NCI-H2107 (cell line): ENCODE data around the gene ABLIM2.

Experiments used
- DNase-seq: peaks from one replicate; lab custom pipeline; 2025; lab: John Stamatoyannopoulos, UW

The ABLIM2 gene

DNA sequence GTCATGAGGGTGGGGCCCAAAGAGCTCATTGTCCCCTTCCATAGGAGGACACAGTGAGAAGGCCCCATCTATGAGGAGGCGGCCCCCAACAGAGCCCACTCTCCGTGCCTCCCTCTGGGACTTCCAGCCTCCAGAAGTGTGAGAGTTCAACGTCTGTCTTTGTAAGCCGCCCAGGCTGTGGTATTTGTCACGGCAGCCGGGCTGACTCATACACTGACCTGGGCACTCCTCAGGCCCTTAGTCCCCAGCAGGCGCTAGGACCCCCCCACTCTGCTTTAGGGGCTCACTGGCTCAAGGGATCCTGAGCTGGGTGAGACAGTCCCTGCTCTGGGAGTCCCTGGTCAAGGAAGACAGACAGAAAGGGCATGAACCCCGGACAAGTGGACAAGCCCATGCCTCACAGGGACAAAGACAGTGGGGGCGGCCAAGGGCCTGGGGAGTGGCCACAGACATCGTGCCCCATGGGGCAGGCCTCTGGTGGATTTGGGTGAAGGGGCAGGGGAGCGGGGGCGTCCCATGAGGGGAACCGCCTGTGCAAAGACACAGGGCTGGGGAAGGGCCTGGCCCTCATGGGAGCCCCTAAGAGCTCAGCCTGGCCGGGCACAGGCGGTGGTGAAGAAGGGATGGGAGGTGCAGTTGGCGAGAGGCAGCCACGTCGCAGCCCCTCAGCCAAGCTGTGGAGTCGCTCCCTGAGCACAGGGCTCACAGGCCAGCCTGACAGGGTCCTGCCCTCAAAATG is 21.5 kb downstream of the ABLIM2 start:
- no peak for DNase-seq

- no peak for DNase-seq
These were observed 22.1 kb downstream of the ABLIM2 start for GRCh38 chr4:8136529-8136928.

DNA sequence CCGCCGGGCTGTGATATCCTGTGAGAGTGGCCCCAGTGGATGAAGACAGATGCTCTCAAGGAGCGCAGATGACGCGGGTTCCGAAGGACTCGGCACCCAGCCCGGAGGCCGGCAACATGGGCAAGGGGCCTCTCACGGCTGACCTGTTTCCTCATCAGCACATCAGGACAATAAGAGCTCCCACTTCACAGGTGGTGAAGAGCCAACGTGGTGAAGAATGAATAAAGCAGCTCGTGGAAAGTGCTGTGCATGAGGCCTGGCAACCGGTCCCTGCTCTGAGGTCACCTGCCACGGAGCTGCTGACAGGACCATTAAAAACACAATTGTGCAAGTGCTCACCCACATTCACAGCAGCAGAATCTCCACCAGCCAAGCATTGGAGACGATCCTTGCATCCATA is 22.9 kb downstream of the ABLIM2 start:
- no peak for DNase-seq

DNA sequence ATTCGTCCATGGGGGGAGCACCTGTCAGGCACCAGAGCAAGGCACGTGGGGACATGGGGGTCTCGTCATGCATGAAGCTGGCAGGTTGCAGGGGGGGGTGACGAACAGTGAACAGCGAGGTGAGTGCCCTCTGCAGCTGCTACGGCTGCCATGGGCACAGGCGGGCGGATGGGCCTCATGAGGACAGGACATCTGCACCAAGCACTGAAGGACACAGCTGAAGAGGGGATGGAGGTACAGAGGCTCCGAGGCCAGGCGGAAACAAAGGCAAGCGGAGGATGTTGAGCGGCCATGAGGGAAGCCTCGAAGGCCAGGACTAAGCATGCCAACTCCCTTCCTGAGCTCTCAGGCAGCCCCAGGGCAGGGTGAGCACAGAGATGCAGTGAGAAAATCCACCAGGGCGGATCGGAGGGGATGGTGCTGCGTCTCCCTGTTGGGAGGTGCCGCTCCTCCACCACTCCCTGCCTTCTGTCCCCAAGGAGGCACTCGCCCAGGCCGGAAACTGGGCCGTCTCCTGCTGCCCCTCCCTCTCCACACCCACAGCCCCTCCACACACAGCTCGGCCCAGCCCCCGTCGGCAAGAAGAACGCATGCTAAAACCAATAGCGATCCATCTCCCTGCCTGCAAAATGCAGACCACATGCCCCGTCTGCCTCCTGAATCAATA is 24.6 kb downstream of the ABLIM2 start:
- DNase-seq = no peak

DNA sequence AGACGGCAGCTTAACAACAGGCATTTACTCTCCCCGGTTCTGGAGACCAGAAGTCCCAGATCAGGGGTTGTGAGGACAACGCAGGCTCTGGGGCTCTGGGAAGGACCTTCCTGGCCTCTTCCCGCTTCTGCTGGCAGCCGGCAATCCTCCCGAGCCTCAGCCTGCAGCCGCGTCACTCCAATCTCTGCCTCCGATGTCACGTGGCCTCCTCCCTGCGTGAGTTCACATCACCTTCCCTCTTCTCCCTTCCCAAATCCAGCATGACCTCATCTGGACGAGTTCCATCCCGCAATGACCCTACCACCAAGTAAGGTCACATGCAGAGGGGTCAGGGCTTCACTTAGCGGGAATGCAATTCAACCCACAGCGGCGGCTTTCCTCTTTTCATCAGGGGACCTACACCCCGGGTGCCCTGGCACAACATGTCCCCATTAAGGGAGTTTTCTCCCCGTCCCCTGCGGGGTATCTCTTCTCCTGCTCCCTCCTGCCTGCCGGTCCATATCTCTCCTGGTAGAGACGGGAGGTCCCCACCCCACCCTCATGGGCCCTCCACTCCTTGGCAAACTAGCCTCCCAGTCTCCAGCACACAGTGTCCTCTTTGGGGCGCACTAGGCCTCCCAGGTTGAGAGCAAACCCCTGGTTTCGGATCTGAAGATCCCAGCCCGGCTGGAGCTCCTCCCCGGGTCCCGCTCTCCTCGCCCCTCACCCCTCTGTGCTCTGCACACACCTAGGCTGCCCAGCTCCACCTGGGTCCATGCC is 25.5 kb downstream of the ABLIM2 start:
- DNase-seq = no peak

DNA sequence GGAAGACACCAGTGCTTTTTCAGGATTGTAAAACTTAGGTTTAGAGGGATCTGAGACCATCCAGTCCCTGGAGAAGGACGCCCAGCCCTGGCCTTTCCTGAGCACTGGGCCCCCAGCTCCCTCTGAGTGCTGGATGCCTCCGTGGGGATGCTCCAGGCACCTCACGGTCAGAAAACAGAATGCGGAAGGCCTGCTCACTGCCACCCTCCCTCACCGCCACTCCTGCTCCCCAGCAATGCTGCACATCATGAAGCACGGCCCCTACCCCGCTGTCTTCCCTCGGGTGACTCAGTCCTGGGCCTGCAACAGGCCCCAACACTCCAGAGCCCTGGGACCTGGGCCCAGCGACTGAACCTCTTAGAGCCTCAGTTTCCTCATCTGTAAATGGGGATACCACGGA is 26.2 kb downstream of the ABLIM2 start:
- no peak for DNase-seq

DNA sequence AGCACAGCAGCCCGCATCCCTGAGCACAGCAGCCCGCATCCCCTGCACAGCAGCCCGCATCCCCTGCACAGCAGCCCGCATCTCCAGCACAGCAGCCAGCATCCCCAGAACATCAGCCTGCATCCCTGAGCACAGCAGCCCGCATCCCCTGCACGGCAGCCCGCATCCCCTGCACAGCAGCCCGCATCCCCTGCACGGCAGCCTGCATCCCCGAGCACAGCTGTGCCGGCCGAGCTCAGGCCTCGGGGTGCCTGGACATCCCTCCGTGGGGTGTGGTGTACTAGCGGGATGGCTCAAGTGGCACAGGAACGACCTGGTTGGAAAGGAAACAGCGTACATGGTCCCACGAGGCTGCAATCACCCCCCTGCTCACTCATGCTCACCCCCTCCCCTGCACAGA is 26.8 kb downstream of the ABLIM2 start:
- no peak for DNase-seq

DNA sequence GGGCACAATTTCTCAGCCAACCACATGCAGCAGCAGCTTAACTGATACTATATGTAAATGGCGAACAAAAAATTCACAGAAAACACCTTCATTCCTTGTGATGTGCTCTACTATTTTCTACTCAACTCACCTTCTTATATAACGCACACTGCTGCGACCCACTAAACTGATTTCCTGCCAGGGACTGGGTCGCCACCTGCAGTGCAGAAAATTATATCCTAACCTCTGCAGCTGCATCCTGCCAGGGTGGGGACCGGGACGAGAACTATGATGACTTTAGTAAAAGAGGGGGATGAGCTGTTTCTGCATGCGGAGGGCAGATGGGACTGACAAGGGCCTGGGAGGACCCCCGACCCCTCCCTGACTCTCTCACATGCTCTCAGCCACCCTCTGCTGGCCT is 27.4 kb downstream of the ABLIM2 start:
- DNase-seq = no peak

GRCh38 chr4:8130346-8131066 is 28.1 kb downstream of the ABLIM2 start:
- DNase-seq = no peak

DNA sequence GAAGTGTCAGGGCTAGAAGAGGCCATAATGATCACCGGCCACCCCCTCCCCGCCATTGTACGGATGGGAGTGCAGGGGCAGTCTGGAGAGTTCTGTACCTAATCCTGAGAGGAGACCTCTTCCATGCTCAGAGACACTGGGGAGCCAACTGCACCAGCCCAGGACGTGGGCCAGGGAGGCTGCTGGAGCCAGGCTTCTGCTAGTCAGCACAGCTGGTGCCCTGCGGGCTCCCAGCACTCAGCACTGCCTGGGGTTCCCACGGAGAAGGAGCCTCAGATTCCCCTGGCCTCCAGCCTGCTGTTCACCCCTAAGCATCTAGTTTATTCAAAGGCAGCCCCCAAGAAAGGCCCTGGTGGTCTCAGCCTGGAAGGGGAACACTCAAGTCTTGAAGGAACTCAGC is 28.8 kb downstream of the ABLIM2 start:
- no peak for DNase-seq

DNA sequence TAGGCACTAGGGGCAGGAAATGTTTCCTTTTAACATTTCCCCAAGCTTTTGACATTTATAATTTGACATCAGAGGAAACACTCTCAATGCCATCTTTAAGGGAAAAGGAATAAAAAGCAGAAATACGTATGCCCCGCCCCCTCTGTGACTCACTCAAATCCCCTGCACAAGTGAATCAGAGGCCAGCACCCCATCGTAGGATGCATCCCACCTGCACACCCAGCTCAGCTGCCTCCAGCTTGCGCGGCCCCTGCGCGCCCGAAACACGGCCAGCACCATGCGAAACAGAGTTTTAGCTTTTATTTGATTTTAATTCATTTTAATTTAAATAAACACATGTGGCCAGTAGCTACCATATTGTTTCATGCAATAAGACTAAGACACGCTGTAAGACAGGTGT is 29.5 kb downstream of the ABLIM2 start:
- no peak for DNase-seq

- DNase-seq = no peak
These were observed 30.3 kb downstream of the ABLIM2 start for GRCh38 chr4:8128100-8128856.

- DNase-seq = no peak
These were observed 31.4 kb downstream of the ABLIM2 start for GRCh38 chr4:8127051-8127826.

GRCh38 chr4:8126523-8126922 is 32.1 kb downstream of the ABLIM2 start:
- DNase-seq = no peak

DNA sequence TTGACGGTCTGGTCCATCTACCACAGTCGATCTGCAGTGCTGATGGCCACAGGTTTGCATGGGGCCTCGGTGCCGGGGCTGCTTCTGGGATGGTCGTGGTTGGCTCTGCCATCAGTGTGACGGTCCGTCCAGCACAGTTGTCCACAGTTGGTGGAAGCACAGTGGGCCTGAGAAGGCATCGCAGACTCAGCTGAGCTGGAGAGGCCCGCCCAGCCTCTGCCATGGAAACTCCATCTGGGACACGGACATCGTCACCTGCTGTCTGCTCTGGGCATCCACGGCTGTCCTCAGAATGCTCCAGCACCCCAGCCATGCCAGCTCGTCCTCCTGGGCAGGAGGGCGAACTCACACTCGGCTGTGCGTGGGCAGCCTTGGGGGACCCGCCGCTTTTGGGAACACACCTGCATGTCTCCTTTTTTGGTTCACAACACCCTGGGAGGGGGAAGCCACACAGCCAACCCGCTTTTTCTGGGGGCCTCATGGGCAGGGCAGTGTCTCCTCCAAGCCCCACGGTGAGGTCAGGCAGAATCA is 33.0 kb downstream of the ABLIM2 start:
- DNase-seq = no peak

GRCh38 chr4:8123870-8124269 is 34.7 kb downstream of the ABLIM2 start:
- DNase-seq = no peak

- no peak for DNase-seq
These were observed 35.2 kb downstream of the ABLIM2 start for GRCh38 chr4:8123389-8123788.

DNA sequence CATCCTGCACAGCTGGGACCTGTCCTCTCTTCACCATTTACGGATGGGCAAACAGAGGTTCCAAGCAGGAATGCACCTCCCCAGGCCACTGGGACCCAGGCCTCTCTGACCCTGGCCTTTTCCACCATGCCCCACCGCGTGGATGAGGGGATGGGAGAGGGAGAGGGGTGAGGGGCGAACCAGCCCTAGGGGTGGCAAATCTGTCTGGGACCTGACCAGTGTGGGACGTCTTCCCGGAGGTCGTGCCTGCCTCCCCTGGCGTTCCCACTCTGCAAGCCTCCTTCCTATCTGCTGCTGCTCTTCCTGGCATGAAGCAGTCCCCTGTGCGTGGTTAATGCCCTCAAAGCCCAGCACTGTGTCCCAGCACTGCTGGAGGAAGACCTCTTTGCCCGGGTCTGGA is 35.9 kb downstream of the ABLIM2 start:
- DNase-seq = no peak

DNA sequence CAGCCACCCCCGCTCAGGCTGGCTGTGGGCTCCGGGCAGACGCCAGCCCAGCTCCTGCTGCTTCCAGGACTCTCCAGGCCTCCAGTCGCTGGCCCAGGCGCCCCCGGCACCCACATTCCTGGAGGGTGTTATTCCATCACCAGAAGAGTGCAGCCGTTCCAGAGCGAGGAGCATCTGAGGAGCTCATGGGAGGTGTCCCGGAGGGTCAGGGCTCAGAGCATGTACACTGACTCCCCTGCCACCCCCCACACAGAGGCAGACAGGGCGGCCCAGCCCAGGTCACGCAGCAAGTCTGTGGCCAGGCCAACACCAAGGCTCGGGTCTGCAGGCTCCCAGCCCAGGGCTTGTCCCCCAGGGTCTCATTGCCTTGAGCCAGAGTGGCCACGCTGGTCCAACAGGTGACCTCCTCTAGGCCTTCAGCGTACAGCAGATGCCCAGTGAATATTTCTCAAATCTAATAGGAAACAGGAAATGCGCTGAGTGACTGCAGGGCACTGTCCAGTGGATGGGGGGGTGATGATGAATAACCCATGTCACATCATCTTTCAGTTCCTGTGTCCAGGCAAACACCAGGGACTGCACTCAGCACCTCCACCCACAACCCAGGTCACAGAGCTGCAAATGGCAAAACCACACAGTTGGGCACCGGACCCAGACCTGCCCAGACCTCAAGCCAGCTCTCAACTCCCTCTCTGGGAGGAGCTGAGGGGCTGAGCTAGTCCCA is 37.2 kb downstream of the ABLIM2 start:
- DNase-seq = no peak

DNA sequence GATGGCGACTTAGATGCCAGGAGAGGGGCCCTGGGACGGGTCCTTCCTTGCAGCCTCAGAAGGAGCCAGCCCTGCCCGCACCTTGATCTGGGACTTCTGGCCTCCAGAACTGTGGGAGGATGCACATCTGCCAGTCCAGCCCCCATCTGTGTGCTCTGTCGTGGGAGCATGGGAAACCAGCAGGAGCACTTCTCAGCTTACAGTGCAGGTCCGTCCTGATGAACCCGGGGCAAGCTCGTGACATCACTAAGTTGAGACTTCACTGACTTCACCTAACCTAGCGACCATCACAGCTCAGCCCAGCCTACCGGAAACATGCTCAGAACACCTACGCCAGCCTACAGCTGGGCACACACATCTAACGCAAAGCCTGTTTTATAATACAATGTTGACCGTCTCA is 38.1 kb downstream of the ABLIM2 start:
- no peak for DNase-seq
